Panc1 (cell line): Measurements from ENCODE around the gene FUT8. TPM values are rescaled to one million over a fixed set of nuclear protein-coding genes. Genes with fewer than 3 reads are reported as not detected.

Experiments
- ATAC-seq: fragments of 200-7000 bp; cut with Tn5 transposase; 2 replicates; pipeline ENCODE4 v1.9.1; 2020; ENCODE audit warnings: mild to moderate bottlenecking, moderate library complexity
- BruUV-seq: library from RNA; stranded (reverse); fragments of 400-500 nt; replicated peaks from 2 replicates; lab custom pipeline; 2021; lab: Mats Ljungman, UMichigan
- CTCF ChIA-PET: fragments of 300-600 bp; sonication (Branson Sonifier 250); formaldehyde crosslinking; loops from one replicate; lab custom pipeline; 2022; ENCODE audit warnings: antibody characterized with exemption; lab: Charles Lee
- POLR2A ChIA-PET: fragments of 300-600 bp; sonication (Branson Sonifier 250); formaldehyde crosslinking; loops from one replicate; lab custom pipeline; 2022; ENCODE audit warnings: antibody characterized with exemption; lab: Charles Lee
- DNase-seq: peaks from one replicate; pipeline ENCODE4 v3.0.0-alpha.2; 2010; ENCODE audit warnings: low read depth, low spot score
- H3K27ac ChIP-seq: 2 replicates; pipeline ENCODE4 v1.5.1; 2011; ENCODE audit warnings: mild to moderate bottlenecking, low read length, inconsistent platforms
- H3K27me3 ChIP-seq: fragments of 200-500 bp; sonication (Bioruptor generic); 2 replicates; pipeline ENCODE4 v1.6.0; 2014; ENCODE audit warnings: low read length, inconsistent platforms; ENCODE audit not compliant: control insufficient read depth, insufficient read depth
- H3K36me3 ChIP-seq: fragments of 200-500 bp; sonication (Bioruptor generic); 2 replicates; pipeline ENCODE4 v1.5.1; 2014; ENCODE audit warnings: inconsistent platforms, mild to moderate bottlenecking, low read length, moderate library complexity; ENCODE audit not compliant: control insufficient read depth, insufficient read depth
- H3K4me1 ChIP-seq: 2 replicates; pipeline ENCODE4 v1.5.1; 2011; ENCODE audit warnings: inconsistent platforms, mild to moderate bottlenecking, low read length, moderate library complexity; ENCODE audit not compliant: control insufficient read depth, insufficient read depth
- H3K4me3 ChIP-seq, 2 experiments: 2 replicates each; pipeline ENCODE4 v1.5.1; 2011 to 2012; ENCODE audit warnings: low read depth in 2 of 2, low read length in 2 of 2, mild to moderate bottlenecking in 2 of 2, inconsistent platforms in 1 of 2, moderate library complexity in 1 of 2
- H3K9me3 ChIP-seq: fragments of 200-500 bp; sonication (Bioruptor generic); 2 replicates; pipeline ENCODE4 v1.5.1; 2014; ENCODE audit warnings: low read depth, mild to moderate bottlenecking, inconsistent platforms, low read length, moderate library complexity; ENCODE audit not compliant: control insufficient read depth, insufficient read depth
- POLR2AphosphoS5 ChIP-seq: IDR thresholded peaks from 2 replicates; pipeline ENCODE4 v1.6.1; 2012; ENCODE audit warnings: mild to moderate bottlenecking, low read depth, low read length, moderate library complexity
- SIN3A ChIP-seq: IDR thresholded peaks from 2 replicates; pipeline ENCODE4 v1.6.1; 2012; ENCODE audit warnings: low read depth, mild to moderate bottlenecking, low read length, moderate library complexity, borderline replicate concordance; ENCODE audit not compliant: insufficient read depth
- TCF7L2 ChIP-seq: IDR thresholded peaks from 2 replicates; pipeline ENCODE4 v1.6.1; 2011; ENCODE audit warnings: mild to moderate bottlenecking, low read depth, low read length, inconsistent platforms
- in situ Hi-C: cut with HindIII; loops from 2 replicates; pipeline ENCODE4 v1.10.0; 2016; ENCODE audit warnings: low sequenced_read_pairs, low pct_unique_long_range_greater_than_20kb
- intact Hi-C: fragments of 100-400 bp; cut with micrococcal nuclease; formaldehyde crosslinking; loops from one replicate; pipeline ENCODE4 v1.10.0; 2022; ENCODE audit not compliant: unreplicated experiment
- total RNA-seq: library from RNA; stranded (reverse); gene quantifications from one replicate; pipeline ENCODE4 v1.2.1, GENCODE V29; 2021; ENCODE audit not compliant: unreplicated experiment
- TF ChIP-seq, protein P1 (sequence below): fragments of 450-650 bp; IDR thresholded peaks from 2 replicates; pipeline ENCODE4 v1.5.1; 2017; ENCODE audit warnings: mild to moderate bottlenecking
- TF ChIP-seq, protein P2 (sequence below), 2 experiments: IDR thresholded peaks; 2 replicates each; pipeline ENCODE4 v1.6.1; 2011 to 2012; ENCODE audit warnings: low read depth in 2 of 2, control low read depth in 1 of 2, low read length in 1 of 2, mild to moderate bottlenecking in 1 of 2, moderate library complexity in 1 of 2; ENCODE audit not compliant: insufficient read depth in 1 of 2

Gene FUT8
- total RNA-seq, 1 experiment from 2014 or later: 31.4 TPM

DNA sequence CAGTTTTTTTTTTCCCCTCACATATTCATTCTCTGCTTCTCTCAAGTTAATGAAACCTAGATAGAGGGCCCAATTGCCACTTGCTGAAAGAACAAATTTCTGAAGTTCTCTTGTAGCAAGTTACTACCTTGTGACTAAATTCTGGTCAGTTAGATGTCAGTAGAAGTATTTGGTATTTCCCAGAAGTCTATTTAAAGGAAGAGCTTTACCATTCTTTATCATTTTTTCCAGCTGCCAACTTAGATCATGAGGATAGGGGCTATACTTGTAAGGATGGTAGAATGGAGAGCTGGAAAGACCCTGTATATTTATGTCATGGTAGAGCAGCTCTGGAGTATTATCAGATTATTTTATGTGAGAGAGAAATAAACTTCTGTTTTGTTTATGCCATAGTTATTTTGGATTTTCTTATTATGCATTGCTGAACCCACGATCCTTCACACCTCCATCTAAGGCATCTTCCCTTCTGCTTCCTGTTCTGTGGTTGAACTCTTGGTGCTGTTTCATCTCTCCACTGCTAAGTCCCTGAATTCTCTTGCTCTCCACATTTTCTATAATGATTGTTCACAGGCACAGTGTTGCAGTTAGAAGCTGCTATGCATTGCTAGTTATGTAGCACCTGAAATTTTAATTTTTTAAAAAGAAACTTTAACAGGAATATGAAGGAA lies 25.9 kb downstream of the FUT8 start:
- in situ Hi-C loops (no loop called here), intact Hi-C loops (no loop called here)
- ChIA-PET CTCF (no interaction called here), POLR2A (interaction anchor here (0.6 to 0.7 kb wide), 2 partner anchors 160 to 1060 kb away, joined by 3 to 4 read pairs; no protein-coding TSS in a partner anchor)
- no peak overlapping the region for H3K4me3 ChIP-seq
- no peaks in the 10 kb centered on the region for H3K4me1 ChIP-seq
- TF ChIP-seq POLR2AphosphoS5 (no peak), TCF7L2 (no peak), SIN3A (no peak)
- TF ChIP-seq, protein P1, sequence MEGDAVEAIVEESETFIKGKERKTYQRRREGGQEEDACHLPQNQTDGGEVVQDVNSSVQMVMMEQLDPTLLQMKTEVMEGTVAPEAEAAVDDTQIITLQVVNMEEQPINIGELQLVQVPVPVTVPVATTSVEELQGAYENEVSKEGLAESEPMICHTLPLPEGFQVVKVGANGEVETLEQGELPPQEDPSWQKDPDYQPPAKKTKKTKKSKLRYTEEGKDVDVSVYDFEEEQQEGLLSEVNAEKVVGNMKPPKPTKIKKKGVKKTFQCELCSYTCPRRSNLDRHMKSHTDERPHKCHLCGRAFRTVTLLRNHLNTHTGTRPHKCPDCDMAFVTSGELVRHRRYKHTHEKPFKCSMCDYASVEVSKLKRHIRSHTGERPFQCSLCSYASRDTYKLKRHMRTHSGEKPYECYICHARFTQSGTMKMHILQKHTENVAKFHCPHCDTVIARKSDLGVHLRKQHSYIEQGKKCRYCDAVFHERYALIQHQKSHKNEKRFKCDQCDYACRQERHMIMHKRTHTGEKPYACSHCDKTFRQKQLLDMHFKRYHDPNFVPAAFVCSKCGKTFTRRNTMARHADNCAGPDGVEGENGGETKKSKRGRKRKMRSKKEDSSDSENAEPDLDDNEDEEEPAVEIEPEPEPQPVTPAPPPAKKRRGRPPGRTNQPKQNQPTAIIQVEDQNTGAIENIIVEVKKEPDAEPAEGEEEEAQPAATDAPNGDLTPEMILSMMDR: no peak
- TF ChIP-seq, protein P2, sequence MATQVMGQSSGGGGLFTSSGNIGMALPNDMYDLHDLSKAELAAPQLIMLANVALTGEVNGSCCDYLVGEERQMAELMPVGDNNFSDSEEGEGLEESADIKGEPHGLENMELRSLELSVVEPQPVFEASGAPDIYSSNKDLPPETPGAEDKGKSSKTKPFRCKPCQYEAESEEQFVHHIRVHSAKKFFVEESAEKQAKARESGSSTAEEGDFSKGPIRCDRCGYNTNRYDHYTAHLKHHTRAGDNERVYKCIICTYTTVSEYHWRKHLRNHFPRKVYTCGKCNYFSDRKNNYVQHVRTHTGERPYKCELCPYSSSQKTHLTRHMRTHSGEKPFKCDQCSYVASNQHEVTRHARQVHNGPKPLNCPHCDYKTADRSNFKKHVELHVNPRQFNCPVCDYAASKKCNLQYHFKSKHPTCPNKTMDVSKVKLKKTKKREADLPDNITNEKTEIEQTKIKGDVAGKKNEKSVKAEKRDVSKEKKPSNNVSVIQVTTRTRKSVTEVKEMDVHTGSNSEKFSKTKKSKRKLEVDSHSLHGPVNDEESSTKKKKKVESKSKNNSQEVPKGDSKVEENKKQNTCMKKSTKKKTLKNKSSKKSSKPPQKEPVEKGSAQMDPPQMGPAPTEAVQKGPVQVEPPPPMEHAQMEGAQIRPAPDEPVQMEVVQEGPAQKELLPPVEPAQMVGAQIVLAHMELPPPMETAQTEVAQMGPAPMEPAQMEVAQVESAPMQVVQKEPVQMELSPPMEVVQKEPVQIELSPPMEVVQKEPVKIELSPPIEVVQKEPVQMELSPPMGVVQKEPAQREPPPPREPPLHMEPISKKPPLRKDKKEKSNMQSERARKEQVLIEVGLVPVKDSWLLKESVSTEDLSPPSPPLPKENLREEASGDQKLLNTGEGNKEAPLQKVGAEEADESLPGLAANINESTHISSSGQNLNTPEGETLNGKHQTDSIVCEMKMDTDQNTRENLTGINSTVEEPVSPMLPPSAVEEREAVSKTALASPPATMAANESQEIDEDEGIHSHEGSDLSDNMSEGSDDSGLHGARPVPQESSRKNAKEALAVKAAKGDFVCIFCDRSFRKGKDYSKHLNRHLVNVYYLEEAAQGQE (IDR thresholded peaks at IDR 0.05; ENCODE audit: insufficient read depth in 1 of 2, low read depth in 2 of 2, low read length in 1 of 2): no peak
- no peak for ATAC-seq
- H3K9me3 ChIP-seq: no peaks in the 10 kb centered on the region
- no TSS peak for BruUV-seq
- H3K36me3 ChIP-seq: no peaks in the 10 kb centered on the region
- no peak for DNase-seq
- H3K27me3 ChIP-seq: no peaks in the 10 kb centered on the region
- H3K27ac ChIP-seq: no peak overlapping the region

DNA sequence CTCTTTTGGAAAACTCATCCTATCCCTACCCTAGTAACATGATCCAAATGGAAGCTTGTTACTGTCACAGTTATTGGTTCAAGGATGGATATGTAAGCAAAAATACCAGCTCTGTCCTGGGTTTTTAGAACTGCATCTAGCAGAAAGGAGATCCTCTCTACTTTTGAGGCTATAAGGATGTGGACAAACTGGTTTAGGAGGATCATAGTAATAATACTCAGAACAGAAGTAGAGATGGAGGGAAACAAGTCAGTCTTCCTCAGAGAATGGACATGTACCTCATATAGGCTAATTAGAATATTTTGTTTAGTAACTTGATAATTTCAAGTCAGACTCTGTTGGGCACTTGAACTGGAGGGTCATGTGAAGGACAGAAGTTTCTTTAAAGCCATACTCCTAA lies 26.6 kb downstream of the FUT8 start:
- DNase-seq: no peak
- POLR2A ChIA-PET: interaction anchor here (0.6 kb wide), 3 partner anchors 25 to 1059 kb away, joined by 3 to 5 read pairs (median 4); no protein-coding TSS in a partner anchor

More for the DNA sequence above, 26.6 kb downstream of the FUT8 start:
- CTCF ChIA-PET: no interaction called here
- H3K4me1 ChIP-seq: no peaks in the 10 kb centered on the region
- H3K4me3 ChIP-seq: no peak overlapping the region
- BruUV-seq: no TSS peak
- H3K27me3 ChIP-seq: no peaks in the 10 kb centered on the region
- no peak for TF ChIP-seq TCF7L2
- no peak for TF ChIP-seq SIN3A
- TF ChIP-seq, protein P2 (IDR thresholded peaks at IDR 0.05; ENCODE audit: insufficient read depth in 1 of 2, low read depth in 2 of 2, low read length in 1 of 2): no peak
- TF ChIP-seq, protein P1: no peak
- no peak for TF ChIP-seq POLR2AphosphoS5
- no peaks in the 10 kb centered on the region for H3K36me3 ChIP-seq
- no peak for ATAC-seq
- intact Hi-C loops (no loop called here), in situ Hi-C loops (no loop called here)
- no peak overlapping the region for H3K27ac ChIP-seq
- no peaks in the 10 kb centered on the region for H3K9me3 ChIP-seq
